Tibial artery (tissue), 4 donors: ENCODE data around the gene KRT34.
"Not testable (repeated sequence)": the region's sequence is repeated elsewhere in the genome, so short reads cannot be mapped to it uniquely, and the experiment has no call there.

ENCODE experiments used
- DNase-seq, 2 donors: peaks; one replicate each; pipeline ENCODE4 v3.0.0-alpha.2; 2019
- H3K27ac ChIP-seq, 2 donors: fragments of 200-600 bp; sonication (generic) in 1 of 2; 1 replicate in 1 of 2; 2 replicates in 1 of 2; pipeline ENCODE4 v1.5.1; 2018 to 2019; ENCODE audit warnings: mild to moderate bottlenecking in 1 of 2
- H3K27me3 ChIP-seq, 2 donors: fragments of 200-600 bp; sonication (generic) in 1 of 2; one replicate each; pipeline versions ENCODE4 v1.5.1 to v1.6.0; 2016 to 2019
- H3K36me3 ChIP-seq, 3 donors: fragments of 200-600 bp; sonication (generic) in 2 of 3; one replicate each; pipeline ENCODE4 v1.5.1; 2016 to 2019; ENCODE audit warnings: mild to moderate bottlenecking in 2 of 3
- H3K4me1 ChIP-seq, 4 donors: fragments of 200-600 bp; sonication (generic) in 2 of 4; 1 replicate in 3 of 4; 2 replicates in 1 of 4; pipeline ENCODE4 v1.5.1; 2016 to 2019
- H3K4me3 ChIP-seq, 2 donors: fragments of 200-600 bp; sonication (generic) in 1 of 2; 1 replicate in 1 of 2; 2 replicates in 1 of 2; pipeline ENCODE4 v1.5.1; 2018 to 2019; ENCODE audit warnings: mild to moderate bottlenecking in 2 of 2
- H3K9me3 ChIP-seq, 3 donors: fragments of 200-600 bp; sonication (generic) in 1 of 3; one replicate each; pipeline ENCODE4 v1.5.1; 2016 to 2019
- intact Hi-C: fragments of 100-400 bp; cut with DNase I; formaldehyde crosslinking; loops from one replicate; pipeline ENCODE4 v1.15.0; 2023; ENCODE audit warnings: low total_unique reads
- TF ChIP-seq, protein P1 (sequence below), 2 experiments: fragments of 200-600 bp in 1 of 2; fragments of 450-650 bp in 1 of 2; IDR thresholded peaks; one replicate each; pipeline ENCODE4 v1.5.1; 2017 to 2019; ENCODE audit warnings: antibody characterized with exemption in 2 of 2, mild to moderate bottlenecking in 1 of 2, moderate library complexity in 1 of 2

KRT34 gene

DNA sequence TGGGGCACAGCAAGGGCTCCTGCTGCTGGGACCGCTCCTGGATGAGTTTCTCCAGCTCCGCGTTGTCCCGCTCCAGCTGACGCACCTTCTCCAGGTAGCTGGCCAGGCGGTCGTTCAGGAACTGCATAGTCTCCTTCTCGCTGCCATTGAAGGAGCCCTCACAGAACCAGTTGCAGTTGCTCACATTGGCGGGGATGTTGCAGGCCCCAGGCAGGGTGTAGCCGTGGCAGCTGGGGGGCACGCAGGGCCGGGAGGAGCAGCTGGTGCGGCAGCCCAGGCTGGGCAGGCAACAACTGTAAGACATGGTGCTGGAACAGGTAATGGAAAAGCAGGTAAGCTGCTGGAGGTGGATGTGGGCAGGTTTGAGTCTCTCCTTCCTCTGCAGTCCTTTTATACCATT lies at the start of gene KRT34:
TSS of gene KRT34 (minus strand) at position 364 of the 400 bp plus-strand sequence. CDS start at position 304, 60 bp downstream.
- H3K27me3 ChIP-seq, H3K4me3 ChIP-seq, intact Hi-C loops, H3K9me3 ChIP-seq, H3K27ac ChIP-seq, H3K4me1 ChIP-seq, H3K36me3 ChIP-seq, DNase-seq: not testable (repeated sequence)

DNA sequence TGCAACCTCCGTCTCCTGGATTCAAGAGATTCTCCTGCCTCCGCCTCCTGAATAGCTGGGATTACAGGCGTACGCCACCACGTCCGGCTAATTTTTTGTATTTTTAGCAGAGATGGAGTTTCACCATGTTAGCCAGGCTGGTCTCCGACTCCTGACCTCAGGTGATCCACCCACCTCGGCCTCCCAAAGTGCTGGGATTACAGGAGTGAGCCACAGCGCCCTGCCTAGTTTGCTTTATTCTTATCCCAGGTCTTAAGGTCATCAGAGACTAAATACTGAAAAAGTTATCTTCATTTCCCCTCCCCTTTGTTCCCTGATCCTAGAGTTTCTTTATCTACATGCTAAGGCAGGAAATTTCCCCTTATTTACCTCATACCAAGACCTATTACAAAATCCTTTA lies 48.3 kb upstream of the KRT34 start:
- H3K27ac ChIP-seq, H3K4me3 ChIP-seq, H3K9me3 ChIP-seq, H3K4me1 ChIP-seq, H3K27me3 ChIP-seq, DNase-seq, intact Hi-C loops, H3K36me3 ChIP-seq: not testable (repeated sequence)

DNA sequence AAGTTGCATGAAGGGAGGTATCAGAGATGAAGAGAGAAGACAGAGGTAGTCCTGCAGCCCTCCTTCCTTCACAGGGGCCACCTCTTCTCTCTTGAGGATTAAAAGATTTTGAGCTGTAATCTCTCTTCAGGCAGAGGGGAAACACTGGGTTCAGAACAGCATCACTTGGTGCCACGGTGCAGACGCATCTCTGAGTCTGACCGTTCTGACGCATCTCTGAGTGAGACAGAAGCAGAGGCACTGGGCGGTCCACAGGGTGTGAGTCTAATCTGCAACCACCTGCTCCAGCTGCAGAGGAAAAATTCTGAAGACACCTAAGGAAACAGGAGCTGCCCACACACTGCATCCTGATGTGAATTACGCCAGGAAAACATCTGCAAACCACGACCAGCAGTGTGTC lies 47.6 kb upstream of the KRT34 start:
- Histone ChIP-seq H3K4me1 (no peaks in the 10 kb centered on the region), H3K4me3 (no peak overlapping the region), H3K36me3 (no peaks in the 10 kb centered on the region), H3K9me3 (no peaks in the 10 kb centered on the region), H3K27ac (no peak overlapping the region), H3K27me3 (peaks cover 0 to 5% of the 10 kb centered on the region in 2 donors)
- no peak for DNase-seq
- TF ChIP-seq, protein P1, sequence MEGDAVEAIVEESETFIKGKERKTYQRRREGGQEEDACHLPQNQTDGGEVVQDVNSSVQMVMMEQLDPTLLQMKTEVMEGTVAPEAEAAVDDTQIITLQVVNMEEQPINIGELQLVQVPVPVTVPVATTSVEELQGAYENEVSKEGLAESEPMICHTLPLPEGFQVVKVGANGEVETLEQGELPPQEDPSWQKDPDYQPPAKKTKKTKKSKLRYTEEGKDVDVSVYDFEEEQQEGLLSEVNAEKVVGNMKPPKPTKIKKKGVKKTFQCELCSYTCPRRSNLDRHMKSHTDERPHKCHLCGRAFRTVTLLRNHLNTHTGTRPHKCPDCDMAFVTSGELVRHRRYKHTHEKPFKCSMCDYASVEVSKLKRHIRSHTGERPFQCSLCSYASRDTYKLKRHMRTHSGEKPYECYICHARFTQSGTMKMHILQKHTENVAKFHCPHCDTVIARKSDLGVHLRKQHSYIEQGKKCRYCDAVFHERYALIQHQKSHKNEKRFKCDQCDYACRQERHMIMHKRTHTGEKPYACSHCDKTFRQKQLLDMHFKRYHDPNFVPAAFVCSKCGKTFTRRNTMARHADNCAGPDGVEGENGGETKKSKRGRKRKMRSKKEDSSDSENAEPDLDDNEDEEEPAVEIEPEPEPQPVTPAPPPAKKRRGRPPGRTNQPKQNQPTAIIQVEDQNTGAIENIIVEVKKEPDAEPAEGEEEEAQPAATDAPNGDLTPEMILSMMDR (IDR thresholded peaks at IDR 0.05), result no peak
- intact Hi-C loops, result no loop called here

DNA sequence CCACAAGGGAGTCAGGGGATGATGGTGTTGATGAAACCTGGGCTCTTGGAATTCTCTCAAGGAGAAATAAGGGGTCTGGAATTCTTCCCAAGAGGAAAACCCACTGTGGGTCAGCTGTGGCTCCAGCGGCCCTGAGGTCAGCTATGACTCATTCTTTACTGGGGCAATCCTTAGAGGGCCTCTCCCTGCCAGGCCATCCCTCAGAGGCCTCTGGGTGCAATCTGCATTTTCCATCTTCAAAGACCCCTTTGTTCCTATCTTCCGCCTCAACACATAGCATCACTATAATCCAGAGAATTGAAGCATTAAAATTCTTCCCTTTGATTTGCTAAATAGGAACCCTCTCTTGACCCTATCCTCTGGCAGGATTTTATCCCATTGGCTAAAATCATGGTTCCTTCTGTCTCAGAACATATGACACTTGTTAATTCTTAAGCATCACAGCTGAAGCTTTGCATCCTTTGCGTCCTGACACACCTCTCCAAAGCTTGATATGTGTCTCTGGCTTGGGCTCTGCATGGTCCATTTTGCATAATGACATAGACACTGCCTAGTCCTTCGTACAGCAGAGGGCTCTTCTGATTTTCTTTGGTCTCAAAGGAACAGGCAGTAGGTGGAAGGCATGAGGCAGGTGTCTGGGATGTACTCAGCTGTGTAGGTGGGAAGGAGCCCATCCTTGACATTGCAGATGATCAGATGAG lies 46.6 kb upstream of the KRT34 start:
- TF ChIP-seq, protein P1 (IDR thresholded peaks at IDR 0.05), result no peak
- DNase-seq, result no peak
- peaks cover 0 to 5% of the 10 kb centered on the region in 2 donors for H3K27me3 ChIP-seq
- no peak overlapping the region for H3K27ac ChIP-seq
- H3K36me3 ChIP-seq, result no peaks in the 10 kb centered on the region
- no peak overlapping the region for H3K4me3 ChIP-seq
- no peaks in the 10 kb centered on the region for H3K9me3 ChIP-seq
- H3K4me1 ChIP-seq, result no peaks in the 10 kb centered on the region
- intact Hi-C loops, result no loop called here

DNA sequence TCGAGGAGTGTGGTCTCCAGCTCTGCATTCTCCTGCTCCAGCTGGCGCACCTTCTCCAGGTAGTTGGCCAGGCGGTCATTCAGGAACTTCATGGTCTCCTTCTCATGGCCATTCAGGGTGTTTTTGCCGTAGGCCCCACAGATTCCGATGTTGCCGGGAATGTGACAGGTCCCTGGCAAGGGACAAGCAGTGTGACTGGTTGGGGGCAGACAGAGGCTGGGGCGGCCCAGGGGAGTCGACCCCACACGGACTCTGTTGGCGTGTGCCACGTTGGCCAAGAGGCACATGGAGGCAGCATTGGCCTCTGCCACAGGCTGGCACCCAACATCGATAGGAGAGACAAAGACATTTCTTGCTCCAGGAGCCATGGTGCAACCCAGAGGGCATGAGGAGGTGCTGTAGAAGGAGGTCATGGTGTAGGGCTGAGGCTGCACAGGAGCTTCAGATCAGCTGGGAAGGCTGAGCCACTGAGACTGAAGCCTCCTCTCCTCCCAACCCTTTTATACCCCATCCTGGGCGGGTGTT lies 42.1 kb upstream of the KRT34 start, which contains the start of gene KRT37:
TSS of gene KRT37 (minus strand) at position 475 of the 525 bp plus-strand sequence. CDS start at position 413, 62 bp downstream.
- H3K4me3 ChIP-seq, result no peak within 1 kb of the TSS
- H3K36me3 ChIP-seq, result no peaks in the 10 kb centered on the region
- no peaks in the 10 kb centered on the region for H3K9me3 ChIP-seq
- TF ChIP-seq, protein P1 (IDR thresholded peaks at IDR 0.05), result no peak
- intact Hi-C loops, result no loop called here
- no peak within 1 kb of the TSS for H3K27ac ChIP-seq
- no peak for DNase-seq
- peaks cover 0 to 5% (median 0%) of the 10 kb centered on the region in 4 donors for H3K4me1 ChIP-seq
- H3K27me3 ChIP-seq, result no peaks in the 10 kb centered on the region

DNA sequence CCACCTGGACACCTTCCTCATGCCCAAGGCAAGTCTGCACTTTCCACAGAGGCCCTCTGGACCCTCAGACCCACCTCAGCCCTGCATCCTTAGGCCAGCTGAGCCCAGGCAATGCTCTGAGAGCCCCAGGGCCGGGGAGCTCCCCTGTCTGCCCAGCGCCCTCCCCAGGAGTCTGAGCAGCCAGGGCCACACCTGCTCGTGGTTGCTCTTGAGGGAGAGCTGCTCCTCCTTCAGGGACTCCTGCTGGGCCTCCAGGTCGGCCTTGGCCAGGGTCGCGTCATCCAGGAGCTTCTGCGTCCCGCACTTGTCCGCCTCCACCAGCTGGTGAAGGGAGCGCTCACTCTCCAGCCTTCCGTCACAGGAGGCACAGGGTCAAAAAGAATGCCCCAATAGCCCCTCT lies 40.5 kb upstream of the KRT34 start:
- H3K27ac ChIP-seq, H3K36me3 ChIP-seq, DNase-seq, H3K4me3 ChIP-seq, H3K4me1 ChIP-seq, H3K9me3 ChIP-seq, intact Hi-C loops, H3K27me3 ChIP-seq: not testable (repeated sequence)

DNA sequence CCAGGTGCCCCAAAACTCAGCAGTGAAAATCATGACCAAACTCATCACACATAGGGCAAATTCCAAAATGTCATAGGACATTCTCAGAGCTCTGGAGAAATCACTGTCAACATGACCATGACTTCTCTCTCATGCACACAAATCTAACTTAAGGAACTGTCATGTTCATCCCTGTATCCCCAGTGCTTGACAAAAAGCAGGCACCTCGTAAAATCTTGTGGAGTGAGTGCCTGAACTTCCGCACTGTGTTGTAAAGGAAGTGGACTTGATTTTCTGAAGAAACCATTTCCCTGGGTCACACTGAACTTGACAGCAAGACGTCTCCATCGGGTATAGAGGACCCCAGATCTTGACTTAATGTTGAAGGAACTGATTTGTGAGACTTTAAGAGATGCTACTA lies 39.5 kb upstream of the KRT34 start:
- Histone ChIP-seq H3K36me3 (no peaks in the 10 kb centered on the region), H3K4me3 (no peak overlapping the region), H3K27me3 (no peaks in the 10 kb centered on the region), H3K4me1 (peaks cover 0 to 12% (median 6%) of the 10 kb centered on the region in 4 donors), H3K9me3 (no peaks in the 10 kb centered on the region), H3K27ac (no peak overlapping the region)
- DNase-seq, result no peak
- intact Hi-C loops, result no loop called here
- TF ChIP-seq, protein P1 (IDR thresholded peaks at IDR 0.05), result no peak
